Measurements from ENCODE around the gene F10. TPM values are rescaled to one million over a fixed set of nuclear protein-coding genes. Genes with fewer than 3 reads are reported as not detected.
A peak's percentile ranks its signal among the peaks of the same experiment; 100 is the strongest.

F10 gene
- total RNA-seq, 1 donor from 2014 or later: 0.60 TPM

GRCh38 chr13:113129921-113130750, 7.5 kb downstream of the F10 start:
- no peak for DNase-seq (ENCODE audit: low read depth in 2 of 2)

- no peak for DNase-seq (ENCODE audit: low read depth in 2 of 2)
Observed at GRCh38 chr13:113135281-113135760, 12.7 kb downstream of the F10 start.

- DNase-seq (ENCODE audit: low read depth in 2 of 2): no peak
Observed at GRCh38 chr13:113137691-113138298, 15.2 kb downstream of the F10 start.

- peak in 1 of 2 donors; percentile 58 for DNase-seq (ENCODE audit: low read depth in 2 of 2)
Observed at GRCh38 chr13:113138792-113139551, 16.4 kb downstream of the F10 start.

GRCh38 chr13:113139577-113139976, 17.0 kb downstream of the F10 start:
- no peak for DNase-seq (ENCODE audit: low read depth in 2 of 2)

- no peak for DNase-seq (ENCODE audit: low read depth in 2 of 2)
Observed at GRCh38 chr13:113140677-113141600, 18.3 kb downstream of the F10 start.

- DNase-seq (ENCODE audit: low read depth in 2 of 2): no peak
Observed at GRCh38 chr13:113141601-113141970, 19.0 kb downstream of the F10 start.

GRCh38 chr13:113142876-113143275, 20.3 kb downstream of the F10 start:
- DNase-seq (ENCODE audit: low read depth in 2 of 2): no peak

GRCh38 chr13:113143466-113144254, 21.1 kb downstream of the F10 start:
- DNase-seq (ENCODE audit: low read depth in 2 of 2): no peak

- DNase-seq (ENCODE audit: low read depth in 2 of 2): no peak
Observed at GRCh38 chr13:113144255-113144629, 21.6 kb downstream of the F10 start.

GRCh38 chr13:113145496-113145895, 22.9 kb downstream of the F10 start:
- no peak for DNase-seq (ENCODE audit: low read depth in 2 of 2)

- no peak for DNase-seq (ENCODE audit: low read depth in 2 of 2)
Observed at GRCh38 chr13:113145911-113146598, 23.5 kb downstream of the F10 start.

- no peak for DNase-seq (ENCODE audit: low read depth in 2 of 2)
Observed at GRCh38 chr13:113146750-113147149, 24.2 kb downstream of the F10 start.

GRCh38 chr13:113147206-113147605, 24.6 kb downstream of the F10 start:
- DNase-seq (ENCODE audit: low read depth in 2 of 2): no peak

GRCh38 chr13:113148407-113148806, 25.8 kb downstream of the F10 start:
- no peak for DNase-seq (ENCODE audit: low read depth in 2 of 2)

- no peak for DNase-seq (ENCODE audit: low read depth in 2 of 2)
Observed at GRCh38 chr13:113148940-113149503, 26.4 kb downstream of the F10 start.

- no peak for DNase-seq (ENCODE audit: low read depth in 2 of 2)
Observed at GRCh38 chr13:113149711-113150549, 27.3 kb downstream of the F10 start.

GRCh38 chr13:113150550-113151365, 28.2 kb downstream of the F10 start:
- no peak for DNase-seq (ENCODE audit: low read depth in 2 of 2)

All from lung microvascular endothelial cell (primary cell).